Measurements from ENCODE around the gene FEM1B. TPM values are rescaled to one million over a fixed set of nuclear protein-coding genes. Genes with fewer than 3 reads are reported as not detected.
A peak's percentile ranks its signal among the peaks of the same experiment; 100 is the strongest.

FEM1B gene
- total RNA-seq, 2 donors from 2014 or later: 33.1 to 55.3 TPM

DNA sequence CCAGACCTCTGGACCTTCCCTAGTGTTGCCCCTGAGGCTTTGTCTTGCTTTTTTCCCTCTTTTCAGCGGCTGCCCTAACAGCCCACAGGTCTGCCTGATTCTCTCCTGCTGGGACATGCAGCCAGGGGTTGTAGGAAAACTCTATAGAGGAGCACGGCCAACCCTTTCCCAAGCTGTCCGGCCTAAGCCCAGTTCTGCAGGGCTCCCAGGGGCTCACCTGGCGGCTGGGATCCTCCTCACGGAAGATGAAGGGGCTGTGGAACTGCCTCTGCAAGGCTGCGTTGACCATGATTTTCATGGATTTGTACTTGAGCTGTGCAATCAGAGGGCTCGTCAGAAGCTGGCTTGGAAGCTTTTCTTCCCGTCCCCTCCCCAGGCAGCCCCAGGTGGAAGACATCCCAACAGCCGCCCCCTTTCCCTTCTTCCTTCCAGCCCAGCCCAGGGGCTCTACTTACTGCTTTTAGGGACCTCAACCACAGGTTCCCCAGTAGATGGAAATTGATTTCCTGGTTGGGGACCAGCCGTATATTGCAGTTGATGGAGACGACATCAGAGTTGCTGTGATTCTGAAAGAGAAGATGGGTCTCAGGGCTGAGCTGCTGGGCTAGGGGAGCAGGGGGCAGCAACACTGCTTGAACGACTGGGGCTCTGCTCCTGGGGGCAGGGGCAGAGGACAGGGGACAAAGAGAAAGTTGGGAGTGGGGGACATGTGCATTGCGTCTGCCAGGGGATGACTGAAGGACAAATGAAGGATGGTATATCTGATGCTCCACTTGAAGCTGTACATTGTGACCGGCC, 29.8 kb downstream of the FEM1B start:
- no peaks in the 10 kb centered on the region for H3K27me3 ChIP-seq
- H3K36me3 ChIP-seq: no peaks in the 10 kb centered on the region
- peak; percentile 46 for DNase-seq (ENCODE audit: low spot score)
- H3K4me3 ChIP-seq: no peak overlapping the region
- H3K9me3 ChIP-seq: no peaks in the 10 kb centered on the region
- no peak overlapping the region for H3K27ac ChIP-seq
- peaks cover 0 to 28% of the 10 kb centered on the region in 2 donors for H3K4me1 ChIP-seq
- TF ChIP-seq, protein P1, sequence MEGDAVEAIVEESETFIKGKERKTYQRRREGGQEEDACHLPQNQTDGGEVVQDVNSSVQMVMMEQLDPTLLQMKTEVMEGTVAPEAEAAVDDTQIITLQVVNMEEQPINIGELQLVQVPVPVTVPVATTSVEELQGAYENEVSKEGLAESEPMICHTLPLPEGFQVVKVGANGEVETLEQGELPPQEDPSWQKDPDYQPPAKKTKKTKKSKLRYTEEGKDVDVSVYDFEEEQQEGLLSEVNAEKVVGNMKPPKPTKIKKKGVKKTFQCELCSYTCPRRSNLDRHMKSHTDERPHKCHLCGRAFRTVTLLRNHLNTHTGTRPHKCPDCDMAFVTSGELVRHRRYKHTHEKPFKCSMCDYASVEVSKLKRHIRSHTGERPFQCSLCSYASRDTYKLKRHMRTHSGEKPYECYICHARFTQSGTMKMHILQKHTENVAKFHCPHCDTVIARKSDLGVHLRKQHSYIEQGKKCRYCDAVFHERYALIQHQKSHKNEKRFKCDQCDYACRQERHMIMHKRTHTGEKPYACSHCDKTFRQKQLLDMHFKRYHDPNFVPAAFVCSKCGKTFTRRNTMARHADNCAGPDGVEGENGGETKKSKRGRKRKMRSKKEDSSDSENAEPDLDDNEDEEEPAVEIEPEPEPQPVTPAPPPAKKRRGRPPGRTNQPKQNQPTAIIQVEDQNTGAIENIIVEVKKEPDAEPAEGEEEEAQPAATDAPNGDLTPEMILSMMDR (IDR thresholded peaks at IDR 0.05): no peak

DNA sequence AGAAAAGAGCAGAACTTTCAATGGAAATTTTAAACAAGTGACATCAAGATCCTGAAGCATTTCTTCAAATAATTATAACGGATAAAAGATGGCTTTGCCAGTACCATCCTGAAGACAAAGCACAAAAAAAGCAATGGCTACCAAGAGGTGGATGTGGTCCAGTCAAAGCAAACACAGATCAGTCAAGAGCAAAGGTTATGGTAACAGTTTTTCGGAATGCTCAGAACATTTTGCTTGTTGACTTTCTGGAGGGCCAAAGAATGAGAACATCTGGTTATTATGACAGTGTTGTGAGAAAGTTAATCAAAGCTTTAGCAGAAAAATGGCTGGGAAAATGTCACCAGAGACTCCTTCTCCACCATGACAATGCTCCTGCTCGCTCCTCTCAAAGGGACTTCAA, 31.5 kb downstream of the FEM1B start:
- peaks cover 0 to 22% of the 10 kb centered on the region in 2 donors for H3K4me1 ChIP-seq
- DNase-seq (ENCODE audit: low spot score): no peak
- H3K27me3 ChIP-seq: no peaks in the 10 kb centered on the region
- H3K9me3 ChIP-seq: no peaks in the 10 kb centered on the region
- TF ChIP-seq, protein P1 (IDR thresholded peaks at IDR 0.05): no peak
- no peaks in the 10 kb centered on the region for H3K36me3 ChIP-seq
- H3K4me3 ChIP-seq: no peak overlapping the region
- H3K27ac ChIP-seq: no peak overlapping the region

DNA sequence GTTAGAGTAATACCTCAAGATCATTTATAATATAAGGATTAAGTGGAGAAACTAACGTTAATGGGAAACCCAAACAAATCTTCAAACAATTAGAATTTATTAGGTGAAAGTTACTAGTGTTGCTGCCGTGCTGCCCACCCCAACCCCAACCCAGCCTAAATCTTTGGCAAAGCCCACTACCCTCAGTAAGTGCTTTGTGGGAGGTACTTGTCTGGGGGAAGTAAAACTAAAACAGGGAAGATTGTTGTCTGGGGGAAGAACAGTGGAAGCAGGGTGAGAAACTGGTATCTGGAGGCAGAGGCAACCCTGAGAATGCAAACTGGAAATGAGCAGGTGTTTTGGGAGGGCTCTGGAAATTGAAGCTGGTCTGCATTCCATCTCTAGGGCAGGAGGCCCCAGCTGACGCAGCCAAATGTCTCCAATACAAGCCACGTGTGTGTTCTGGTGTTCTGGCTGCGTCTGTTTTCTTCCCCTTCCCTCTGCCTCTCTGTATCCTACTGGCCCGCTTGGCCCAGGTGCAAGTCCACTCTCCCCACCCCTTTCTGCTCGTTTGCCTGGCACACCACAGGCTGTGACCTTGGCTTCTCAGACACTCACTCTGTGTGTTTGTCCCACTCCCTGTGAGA, 32.7 kb downstream of the FEM1B start:
- no peaks in the 10 kb centered on the region for H3K9me3 ChIP-seq
- peak; percentile 57 for DNase-seq (ENCODE audit: low spot score)
- TF ChIP-seq, protein P1 (IDR thresholded peaks at IDR 0.05): no peak
- no peaks in the 10 kb centered on the region for H3K36me3 ChIP-seq
- peaks cover 0 to 13% of the 10 kb centered on the region in 2 donors for H3K4me1 ChIP-seq
- H3K27ac ChIP-seq: peak overlapping the region; percentile 16 to 20
- H3K27me3 ChIP-seq: no peaks in the 10 kb centered on the region
- H3K4me3 ChIP-seq: no peak overlapping the region

DNA sequence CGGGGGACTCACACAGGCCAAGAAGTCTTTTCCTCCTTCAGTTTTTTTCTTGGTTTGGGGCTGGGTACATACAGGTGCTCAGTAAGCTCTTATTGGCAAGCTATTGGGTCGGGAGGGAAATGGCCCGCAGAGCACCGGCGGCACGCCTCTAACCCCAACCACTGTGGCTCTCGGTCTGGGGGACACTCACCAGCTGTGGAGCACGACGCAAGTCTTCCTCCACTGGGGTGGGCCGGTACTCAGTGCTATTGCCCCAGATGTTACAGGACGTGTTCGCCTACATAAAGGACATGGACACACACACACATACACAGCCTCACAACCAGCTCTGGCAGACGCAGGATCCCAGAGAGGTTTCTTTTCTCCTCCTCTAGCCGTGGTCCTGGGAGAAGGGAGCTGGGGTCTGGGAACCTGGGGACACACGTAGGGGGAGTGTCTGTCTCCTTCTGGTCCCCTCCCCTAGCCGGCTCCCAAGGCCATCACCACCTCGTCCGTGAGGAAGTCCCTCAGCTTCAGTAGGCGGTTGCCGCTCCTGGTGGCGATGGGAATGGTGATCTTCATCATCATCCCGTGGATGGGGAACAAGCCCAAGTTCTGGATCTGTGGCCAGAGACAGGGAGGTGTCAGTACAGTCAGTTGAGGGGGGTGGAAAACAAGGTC, 33.4 kb downstream of the FEM1B start:
- no peak overlapping the region for H3K4me3 ChIP-seq
- H3K36me3 ChIP-seq: no peaks in the 10 kb centered on the region
- H3K9me3 ChIP-seq: no peaks in the 10 kb centered on the region
- peaks cover 0 to 17% of the 10 kb centered on the region in 2 donors for H3K4me1 ChIP-seq
- peak overlapping the region; percentile 8 to 20 for H3K27ac ChIP-seq
- TF ChIP-seq, protein P1 (IDR thresholded peaks at IDR 0.05): no peak
- H3K27me3 ChIP-seq: no peaks in the 10 kb centered on the region
- peak; percentile 51 for DNase-seq (ENCODE audit: low spot score)

DNA sequence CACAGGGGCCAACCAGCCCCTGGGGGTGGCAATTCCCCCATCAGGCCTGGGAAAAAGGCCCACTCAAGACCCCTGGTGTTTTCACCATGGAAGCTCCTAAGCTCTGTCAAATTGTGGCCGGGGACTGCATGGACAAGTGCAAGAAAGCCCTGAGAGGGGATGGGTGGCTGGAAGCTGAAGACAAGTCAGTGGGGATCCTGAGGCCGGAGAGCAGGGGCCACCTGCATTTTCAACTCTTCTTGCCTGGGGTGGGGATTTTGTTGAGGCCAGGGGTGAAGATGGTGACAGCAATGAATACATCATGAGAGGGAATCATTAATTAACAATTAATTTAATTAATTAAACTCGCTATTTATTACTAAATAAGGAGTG, 33.9 kb downstream of the FEM1B start:
- DNase-seq (ENCODE audit: low spot score): no peak
- H3K4me1 ChIP-seq: peaks cover 0 to 19% of the 10 kb centered on the region in 2 donors
- TF ChIP-seq, protein P1 (IDR thresholded peaks at IDR 0.05): no peak

More for the DNA sequence above, 33.9 kb downstream of the FEM1B start:
- Histone ChIP-seq H3K9me3 (no peaks in the 10 kb centered on the region), H3K27me3 (no peaks in the 10 kb centered on the region), H3K36me3 (no peaks in the 10 kb centered on the region), H3K27ac (peak overlapping the region in 1 of 2 donors; percentile 20), H3K4me3 (no peak overlapping the region)

All from right atrium auricular region (tissue), 2 donors.